Trophoblast cell (in vitro differentiated cells and primary cell): Measurements from ENCODE around the gene FRAS1.

Experiments used
- DNase-seq, 2 donors: peaks; one replicate each; pipeline ENCODE4 v3.0.0-alpha.2; 2016
- H2AFZ ChIP-seq: 2 replicates; pipeline ENCODE4 v1.6.1; 2013; ENCODE audit warnings: low read length, moderate library complexity, mild to moderate bottlenecking; ENCODE audit not compliant: insufficient read depth, poor library complexity
- H2AK5ac ChIP-seq: 2 replicates; pipeline ENCODE4 v1.6.1; 2013; ENCODE audit warnings: mild to moderate bottlenecking, low read length
- H2BK120ac ChIP-seq: 2 replicates; pipeline ENCODE4 v1.6.1; 2013; ENCODE audit warnings: low read length, mild to moderate bottlenecking, moderate library complexity; ENCODE audit not compliant: insufficient read depth, poor library complexity
- H2BK12ac ChIP-seq: 2 replicates; pipeline ENCODE4 v1.6.1; 2013; ENCODE audit warnings: mild to moderate bottlenecking, low read length, moderate library complexity
- H2BK5ac ChIP-seq: 2 replicates; pipeline ENCODE4 v1.6.1; 2013; ENCODE audit warnings: low read length, low read depth, moderate library complexity, mild to moderate bottlenecking; ENCODE audit not compliant: poor library complexity
- H3K14ac ChIP-seq: 2 replicates; pipeline ENCODE4 v1.6.1; 2013; ENCODE audit warnings: mild to moderate bottlenecking, low read length
- H3K18ac ChIP-seq: 2 replicates; pipeline ENCODE4 v1.6.1; 2013; ENCODE audit warnings: mild to moderate bottlenecking, low read length
- H3K23ac ChIP-seq: 2 replicates; pipeline ENCODE4 v1.6.1; 2013; ENCODE audit warnings: low read length
- H3K27ac ChIP-seq: 2 replicates; pipeline ENCODE4 v1.5.1; 2013; ENCODE audit warnings: low read depth, mild to moderate bottlenecking, inconsistent platforms, low read length, moderate library complexity
- H3K27me3 ChIP-seq: 2 replicates; pipeline ENCODE4 v1.6.1; 2013; ENCODE audit warnings: inconsistent platforms, mild to moderate bottlenecking, low read length, moderate library complexity; ENCODE audit not compliant: insufficient read depth
- H3K36me3 ChIP-seq, 2 experiments: 1 replicate in 1 of 2; 2 replicates in 1 of 2; pipeline ENCODE4 v1.6.1; 2013; ENCODE audit warnings: low read length in 2 of 2, mild to moderate bottlenecking in 2 of 2, moderate library complexity in 1 of 2; ENCODE audit not compliant: insufficient read depth in 2 of 2, control insufficient read depth in 1 of 2
- H3K4ac ChIP-seq: 2 replicates; pipeline ENCODE4 v1.6.1; 2013; ENCODE audit warnings: low read depth, mild to moderate bottlenecking, low read length, moderate library complexity
- H3K4me1 ChIP-seq, 2 experiments: 1 replicate in 1 of 2; 2 replicates in 1 of 2; pipeline ENCODE4 v1.6.1; 2013; ENCODE audit warnings: low read length in 2 of 2, mild to moderate bottlenecking in 2 of 2, moderate library complexity in 1 of 2; ENCODE audit not compliant: insufficient read depth in 2 of 2, control insufficient read depth in 1 of 2
- H3K4me2 ChIP-seq: 2 replicates; pipeline ENCODE4 v1.6.1; 2013; ENCODE audit warnings: inconsistent platforms, mild to moderate bottlenecking, low read length, moderate library complexity
- H3K4me3 ChIP-seq: 2 replicates; pipeline ENCODE4 v1.5.1; 2013; ENCODE audit warnings: mild to moderate bottlenecking, low read depth, low read length, inconsistent platforms
- H3K79me1 ChIP-seq: one replicate; pipeline ENCODE4 v1.6.1; 2013; ENCODE audit warnings: low read length
- H3K79me2 ChIP-seq: 2 replicates; pipeline ENCODE4 v1.6.1; 2013; ENCODE audit warnings: low read length, mild to moderate bottlenecking; ENCODE audit not compliant: control insufficient read depth, insufficient read depth, poor library complexity
- H3K9ac ChIP-seq: 2 replicates; pipeline ENCODE4 v1.6.1; 2013; ENCODE audit warnings: mild to moderate bottlenecking, low read length
- H3K9me3 ChIP-seq: 2 replicates; pipeline ENCODE4 v1.6.1; 2013; ENCODE audit warnings: low read depth, mild to moderate bottlenecking, control low read depth, inconsistent platforms, low read length; ENCODE audit not compliant: insufficient read depth
- H4K12ac ChIP-seq: 2 replicates; pipeline ENCODE4 v1.6.1; 2013; ENCODE audit warnings: low read depth, mild to moderate bottlenecking, low read length, moderate library complexity
- H4K8ac ChIP-seq: 2 replicates; pipeline ENCODE4 v1.6.1; 2013; ENCODE audit warnings: low read depth, mild to moderate bottlenecking, low read length, moderate library complexity
- H4K91ac ChIP-seq: one replicate; pipeline ENCODE4 v1.6.1; 2013; ENCODE audit warnings: low read depth, mild to moderate bottlenecking, low read length, moderate library complexity
- WGBS: extraction: QIAGEN DNeasy Blood & Tissue Kit; methylation state at CpG from one replicate; pipeline ENCODE4 v1.1.7; 2013; ENCODE audit warnings: missing lambda C conversion rate; ENCODE audit not compliant: insufficient read length, insufficient coverage; ENCODE audit errors: extremely low coverage; 5-methylcytosine and 5-hydroxymethylcytosine counted together

The FRAS1 gene

DNA sequence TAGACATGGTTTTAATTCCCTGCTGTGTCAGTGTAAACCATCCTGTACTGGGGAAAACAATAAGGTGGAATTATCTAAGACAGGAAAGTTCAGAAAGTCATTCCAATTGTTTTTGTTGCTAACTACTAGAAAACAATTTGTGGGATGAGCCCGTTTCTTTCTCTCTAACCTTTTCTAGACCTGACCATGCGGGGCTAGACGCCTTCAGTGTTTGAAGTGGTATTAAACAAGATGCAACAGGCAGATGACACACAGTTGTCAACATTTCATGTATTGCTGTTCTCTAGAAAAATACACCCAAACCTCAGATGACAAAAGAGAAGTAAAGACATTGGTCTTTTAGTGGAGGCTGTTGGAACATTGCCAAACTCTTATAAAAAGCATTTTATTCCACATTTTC, 105.7 kb downstream of the FRAS1 start:
- Histone ChIP-seq H3K4me1 (peaks cover 6 to 11% of the 10 kb centered on the region in 2 experiments), H2AK5ac (no peak overlapping the region), H4K8ac (no peak overlapping the region), H3K36me3 (no peaks in the 10 kb centered on the region), H2BK5ac (no peak overlapping the region), H3K4me2 (peak overlapping the region; percentile 48), H2AFZ (no peak overlapping the region), H3K27ac (peak overlapping the region; percentile 50), H2BK12ac (no peak overlapping the region), H3K9me3 (no peaks in the 10 kb centered on the region), H3K79me1 (peaks cover 7% of the 10 kb centered on the region), H4K12ac (no peak overlapping the region), H3K14ac (no peak overlapping the region), H3K23ac (no peak overlapping the region), H3K27me3 (no peaks in the 10 kb centered on the region), H3K4ac (no peak overlapping the region), H3K18ac (no peak overlapping the region), H3K9ac (no peak overlapping the region), H2BK120ac (no peak overlapping the region), H3K4me3 (no peak overlapping the region), H4K91ac (no peak overlapping the region), H3K79me2 (no peaks in the 10 kb centered on the region)
- DNase-seq: peak; percentile 42 to 85
- no CpG with 5 or more reads among the region's 3 CpGs for WGBS

DNA sequence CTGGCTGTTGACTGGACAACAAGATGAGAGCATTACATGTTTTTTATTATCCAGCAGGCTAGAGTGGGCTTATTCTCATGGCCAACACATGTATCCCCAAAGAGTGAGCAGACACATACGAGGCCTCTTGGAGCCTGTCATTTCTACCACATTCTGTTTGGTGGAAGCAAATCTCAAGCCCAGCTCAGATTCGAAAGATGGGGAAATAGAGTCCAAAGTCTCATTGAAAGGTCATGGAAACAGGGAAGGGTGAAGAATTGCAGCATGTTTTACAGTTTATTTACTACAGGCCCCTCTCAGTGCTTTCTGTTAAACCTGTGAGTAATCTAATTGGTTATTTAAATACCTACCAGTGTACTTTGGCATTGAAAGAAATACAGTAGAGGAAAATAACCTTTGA, 108.6 kb downstream of the FRAS1 start:
- H3K4ac ChIP-seq: peak overlapping the region; percentile 40
- H4K12ac ChIP-seq: no peak overlapping the region
- H2BK120ac ChIP-seq: no peak overlapping the region
- no peak overlapping the region for H2AFZ ChIP-seq
- H2BK12ac ChIP-seq: peak overlapping the region; percentile 12
- H2AK5ac ChIP-seq: peak overlapping the region; percentile 1
- H3K18ac ChIP-seq: peak overlapping the region; percentile 49
- no peak overlapping the region for H4K8ac ChIP-seq
- WGBS: no CpG with 5 or more reads among the region's 2 CpGs
- H3K79me2 ChIP-seq: no peaks in the 10 kb centered on the region
- no peak overlapping the region for H3K23ac ChIP-seq
- no peak overlapping the region for H4K91ac ChIP-seq
- H3K36me3 ChIP-seq: no peaks in the 10 kb centered on the region
- no peak for DNase-seq
- H2BK5ac ChIP-seq: peak overlapping the region; percentile 52
- no peak overlapping the region for H3K27ac ChIP-seq
- no peak overlapping the region for H3K4me2 ChIP-seq
- peaks cover 7% of the 10 kb centered on the region for H3K79me1 ChIP-seq
- peaks cover 6 to 11% of the 10 kb centered on the region in 2 experiments for H3K4me1 ChIP-seq
- no peaks in the 10 kb centered on the region for H3K9me3 ChIP-seq
- H3K27me3 ChIP-seq: no peaks in the 10 kb centered on the region
- H3K9ac ChIP-seq: no peak overlapping the region
- no peak overlapping the region for H3K4me3 ChIP-seq
- H3K14ac ChIP-seq: no peak overlapping the region

DNA sequence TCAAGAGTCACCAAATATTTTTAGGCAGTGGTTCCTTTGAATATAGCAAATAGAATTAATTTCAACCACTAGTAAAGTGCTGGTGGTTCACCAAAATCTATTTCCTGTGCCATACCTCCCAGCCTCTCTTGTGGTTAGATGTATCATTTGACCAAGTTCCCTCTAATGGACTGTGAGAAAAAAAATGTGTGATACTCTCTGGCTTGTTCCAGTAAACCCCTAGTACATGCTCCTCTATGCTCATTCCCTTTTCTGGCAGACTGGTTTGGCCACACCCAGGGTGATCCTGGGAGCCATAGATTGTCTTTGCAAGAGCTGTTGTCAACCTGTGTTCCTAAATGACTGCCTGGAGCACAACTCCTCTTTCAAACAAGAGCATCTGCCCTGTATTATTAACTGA, 109.5 kb downstream of the FRAS1 start:
- no peak overlapping the region for H4K91ac ChIP-seq
- H3K14ac ChIP-seq: no peak overlapping the region
- no peak overlapping the region for H4K8ac ChIP-seq
- no peaks in the 10 kb centered on the region for H3K36me3 ChIP-seq
- no peak overlapping the region for H3K23ac ChIP-seq
- H3K4me2 ChIP-seq: no peak overlapping the region
- no peak overlapping the region for H2BK120ac ChIP-seq
- no peak overlapping the region for H3K4me3 ChIP-seq
- no peak overlapping the region for H3K4ac ChIP-seq
- peaks cover 9 to 13% of the 10 kb centered on the region in 2 experiments for H3K4me1 ChIP-seq
- no peak overlapping the region for H2AK5ac ChIP-seq
- H3K27ac ChIP-seq: no peak overlapping the region
- H3K18ac ChIP-seq: no peak overlapping the region
- H4K12ac ChIP-seq: no peak overlapping the region
- DNase-seq: no peak
- no peak overlapping the region for H2BK5ac ChIP-seq
- H3K79me1 ChIP-seq: peaks cover 7% of the 10 kb centered on the region
- H2AFZ ChIP-seq: no peak overlapping the region
- H3K79me2 ChIP-seq: no peaks in the 10 kb centered on the region
- no peak overlapping the region for H3K9ac ChIP-seq
- H2BK12ac ChIP-seq: no peak overlapping the region
- no peaks in the 10 kb centered on the region for H3K27me3 ChIP-seq
- no peaks in the 10 kb centered on the region for H3K9me3 ChIP-seq

DNA sequence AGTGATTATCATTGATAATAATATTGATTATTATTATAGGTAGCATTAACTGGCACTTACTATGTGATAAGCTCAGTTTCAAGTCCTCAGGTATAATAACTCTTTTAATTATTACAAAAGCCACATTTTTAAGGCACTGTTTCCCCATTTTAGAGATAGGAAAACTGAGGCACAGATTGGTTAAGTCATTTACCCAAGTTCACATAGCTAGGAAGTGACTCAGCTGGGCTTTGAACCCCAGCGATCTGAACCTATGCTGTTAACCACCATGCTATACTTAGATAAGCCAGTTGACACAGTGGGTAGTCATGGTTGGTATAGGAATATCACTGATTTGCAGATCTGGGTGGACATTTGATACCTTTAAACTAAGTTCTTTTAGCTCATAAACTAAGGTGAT, 110.4 kb downstream of the FRAS1 start:
- no CpG with 5 or more reads among the region's 1 CpG for WGBS
- DNase-seq: no peak

More for the DNA sequence above, 110.4 kb downstream of the FRAS1 start:
- Histone ChIP-seq H2BK120ac (no peak overlapping the region), H3K18ac (no peak overlapping the region), H3K79me1 (peaks cover 7% of the 10 kb centered on the region), H3K4me1 (peaks cover 11 to 14% of the 10 kb centered on the region in 2 experiments), H3K4ac (no peak overlapping the region), H2AK5ac (no peak overlapping the region), H3K14ac (no peak overlapping the region), H2AFZ (no peak overlapping the region), H4K91ac (no peak overlapping the region), H4K12ac (no peak overlapping the region), H3K9me3 (no peaks in the 10 kb centered on the region), H3K79me2 (no peaks in the 10 kb centered on the region), H3K4me3 (no peak overlapping the region), H3K27ac (no peak overlapping the region), H2BK5ac (no peak overlapping the region), H3K4me2 (no peak overlapping the region), H3K36me3 (no peaks in the 10 kb centered on the region), H3K9ac (no peak overlapping the region), H2BK12ac (no peak overlapping the region), H3K23ac (no peak overlapping the region), H3K27me3 (no peaks in the 10 kb centered on the region), H4K8ac (no peak overlapping the region)
